H9 (cell line): ENCODE results near the gene RNF214. TPM values are rescaled to one million over a fixed set of nuclear protein-coding genes. Genes with fewer than 3 reads are reported as not detected.

Experiments
- DNase-seq: peaks from one replicate; pipeline ENCODE4 v3.0.0-alpha.2; 2017
- H2AFZ ChIP-seq: one replicate; pipeline ENCODE4 v1.6.1; 2013; ENCODE audit warnings: mild to moderate bottlenecking, low read length, control low read depth, moderate library complexity
- H2AK5ac ChIP-seq: 2 replicates; pipeline ENCODE4 v1.6.1; 2013; ENCODE audit warnings: low read length, control low read depth, mixed read lengths; ENCODE audit not compliant: insufficient read length
- H2BK120ac ChIP-seq: one replicate; pipeline ENCODE4 v1.6.1; 2013; ENCODE audit warnings: low read depth, mild to moderate bottlenecking, low read length, control low read depth, inconsistent platforms; ENCODE audit not compliant: poor library complexity, severe bottlenecking
- H2BK12ac ChIP-seq: 2 replicates; pipeline ENCODE4 v1.6.1; 2013; ENCODE audit warnings: low read length, control low read depth, mixed read lengths, low read depth; ENCODE audit not compliant: insufficient read length
- H2BK15ac ChIP-seq: 2 replicates; pipeline ENCODE4 v1.6.1; 2013; ENCODE audit warnings: low read depth, low read length, control low read depth
- H2BK20ac ChIP-seq: one replicate; pipeline ENCODE4 v1.6.1; 2013; ENCODE audit warnings: low read depth, mild to moderate bottlenecking, low read length, control low read depth, inconsistent platforms; ENCODE audit not compliant: poor library complexity, severe bottlenecking
- H2BK5ac ChIP-seq: 2 replicates; pipeline ENCODE4 v1.6.1; 2013; ENCODE audit warnings: low read length, control low read depth, mixed read lengths; ENCODE audit not compliant: insufficient read length
- H3K14ac ChIP-seq: 2 replicates; pipeline ENCODE4 v1.6.1; 2013; ENCODE audit warnings: low read length, control low read depth; ENCODE audit not compliant: insufficient read depth
- H3K18ac ChIP-seq: 2 replicates; pipeline ENCODE4 v1.6.1; 2013; ENCODE audit warnings: low read depth, mild to moderate bottlenecking, mixed read lengths, low read length, control low read depth; ENCODE audit not compliant: insufficient read length
- H3K23ac ChIP-seq: 2 replicates; pipeline ENCODE4 v1.6.1; 2013; ENCODE audit warnings: low read length, control low read depth, mixed read lengths, low read depth; ENCODE audit not compliant: insufficient read length
- H3K23me2 ChIP-seq: 2 replicates; pipeline ENCODE4 v1.6.1; 2013; ENCODE audit warnings: low read depth, mild to moderate bottlenecking, mixed read lengths, low read length, control low read depth; ENCODE audit not compliant: insufficient read length, poor library complexity, severe bottlenecking
- H3K27ac ChIP-seq: 2 replicates; pipeline ENCODE4 v1.5.1; 2013; ENCODE audit warnings: low read length, control low read depth, mixed read lengths, low read depth; ENCODE audit not compliant: insufficient read length
- H3K27me3 ChIP-seq: 2 replicates; pipeline ENCODE4 v1.6.1; 2013; ENCODE audit warnings: low read length, control low read depth, inconsistent platforms; ENCODE audit not compliant: insufficient read depth
- H3K4ac ChIP-seq: 2 replicates; pipeline ENCODE4 v1.6.1; 2013; ENCODE audit warnings: low read depth, mild to moderate bottlenecking, control low read depth, inconsistent platforms, low read length, moderate library complexity
- H3K4me1 ChIP-seq: 2 replicates; pipeline ENCODE4 v1.6.1; 2013; ENCODE audit warnings: low read length, control low read depth, inconsistent platforms; ENCODE audit not compliant: insufficient read depth
- H3K4me2 ChIP-seq: 2 replicates; pipeline ENCODE4 v1.6.1; 2013; ENCODE audit warnings: low read length, control low read depth, mixed read lengths; ENCODE audit not compliant: insufficient read length, insufficient read depth
- H3K56ac ChIP-seq: 2 replicates; pipeline ENCODE4 v1.6.1; 2013; ENCODE audit warnings: low read depth, mild to moderate bottlenecking, mixed read lengths, low read length, control low read depth; ENCODE audit not compliant: insufficient read length
- H3K79me1 ChIP-seq: 2 replicates; pipeline ENCODE4 v1.6.1; 2013; ENCODE audit warnings: low read depth, mild to moderate bottlenecking, moderate library complexity, low read length, control low read depth, inconsistent platforms; ENCODE audit not compliant: insufficient read depth, poor library complexity, severe bottlenecking
- H3K79me2 ChIP-seq: 2 replicates; pipeline ENCODE4 v1.6.1; 2013; ENCODE audit warnings: low read length, control low read depth, inconsistent platforms; ENCODE audit not compliant: insufficient read depth
- H3K9ac ChIP-seq: 2 replicates; pipeline ENCODE4 v1.6.1; 2013; ENCODE audit warnings: low read length, control low read depth, mixed read lengths; ENCODE audit not compliant: insufficient read length; ENCODE audit errors: extremely low read depth
- H3K9me3 ChIP-seq: one replicate; pipeline ENCODE4 v1.6.1; 2013; ENCODE audit warnings: low read depth, low read length, inconsistent platforms; ENCODE audit not compliant: control insufficient read depth
- H3T11ph ChIP-seq: one replicate; pipeline ENCODE4 v1.6.1; 2013; ENCODE audit warnings: mild to moderate bottlenecking, low read length, control low read depth, inconsistent platforms
- H4K20me1 ChIP-seq: one replicate; pipeline ENCODE4 v1.6.1; 2013; ENCODE audit not compliant: control insufficient read depth, insufficient read length, insufficient read depth
- H4K5ac ChIP-seq: 2 replicates; pipeline ENCODE4 v1.6.1; 2013; ENCODE audit warnings: low read depth, mild to moderate bottlenecking, mixed read lengths, low read length, control low read depth; ENCODE audit not compliant: insufficient read length
- H4K8ac ChIP-seq: replicated peaks from 2 replicates; pipeline ENCODE4 v1.6.1; 2013; ENCODE audit warnings: low read length, control low read depth, mixed read lengths, low read depth; ENCODE audit not compliant: insufficient read length
- H4K91ac ChIP-seq: 2 replicates; pipeline ENCODE4 v1.6.1; 2013; ENCODE audit warnings: low read depth, mild to moderate bottlenecking, moderate library complexity, mixed read lengths, low read length, control low read depth; ENCODE audit not compliant: insufficient read length
- H3K27ac Mint-ChIP-seq, 3 experiments: 2 replicates in 2 of 3; 3 replicates in 1 of 3; pipeline ENCODE4 v1.8.0; 2020 to 2021; ENCODE audit warnings: mixed read lengths in 3 of 3, mild to moderate bottlenecking in 1 of 3, moderate library complexity in 1 of 3
- H3K27me3 Mint-ChIP-seq: 2 replicates; pipeline ENCODE4 v1.8.0; 2021; ENCODE audit warnings: low read depth, mild to moderate bottlenecking, moderate library complexity, mixed read lengths
- H3K36me3 Mint-ChIP-seq, 3 experiments: 2 replicates in 2 of 3; 3 replicates in 1 of 3; pipeline ENCODE4 v1.8.0; 2020 to 2021; ENCODE audit warnings: low read depth in 3 of 3, mixed read lengths in 3 of 3; ENCODE audit not compliant: insufficient read depth in 1 of 3
- H3K4me1 Mint-ChIP-seq, 2 experiments: 2 replicates each; pipeline ENCODE4 v1.8.0; 2020; ENCODE audit warnings: mixed read lengths in 2 of 2
- H3K4me3 Mint-ChIP-seq, 2 experiments: 2 replicates in 1 of 2; 3 replicates in 1 of 2; pipeline ENCODE4 v1.8.0; 2020 to 2021; ENCODE audit warnings: mild to moderate bottlenecking in 2 of 2, mixed read lengths in 2 of 2, moderate library complexity in 1 of 2
- H3K9me3 Mint-ChIP-seq, 2 experiments: 2 replicates in 1 of 2; 3 replicates in 1 of 2; pipeline ENCODE4 v1.8.0; 2020; ENCODE audit warnings: mild to moderate bottlenecking in 2 of 2, mixed read lengths in 2 of 2, moderate library complexity in 1 of 2
- CTCF ChIP-seq: fragments of 200-600 bp; sonication (generic); conservative IDR thresholded peaks from 3 replicates; pipeline ENCODE4 v1.8.0; 2021; ENCODE audit warnings: antibody characterized with exemption, mild to moderate bottlenecking
- WGBS: extraction: QIAGEN DNeasy Blood & Tissue Kit; methylation state at CpG from one replicate; pipeline ENCODE4 v1.1.7; 2013; ENCODE audit warnings: missing lambda C conversion rate, low lambda C conversion rate, mixed read lengths; ENCODE audit not compliant: insufficient read length; ENCODE audit errors: extremely low coverage; 5-methylcytosine and 5-hydroxymethylcytosine counted together
- total RNA-seq: library from RNA; stranded (reverse); gene quantifications from 2 replicates; pipeline ENCODE4 v1.2.1, GENCODE V29; 2021

RNF214 gene
- total RNA-seq, 1 experiment from 2014 or later: 26.0 TPM

- no peak overlapping the region for H4K5ac ChIP-seq
- no peak overlapping the region for H3T11ph ChIP-seq
- TF ChIP-seq CTCF: no peak
- no peak overlapping the region for H3K4me2 ChIP-seq
- no peak overlapping the region for H2AFZ ChIP-seq
- no peaks in the 10 kb centered on the region for H3K79me2 ChIP-seq
- H3K27me3 ChIP-seq: no peaks in the 10 kb centered on the region
- no peak overlapping the region for H4K91ac ChIP-seq
- no peak overlapping the region for H3K23ac ChIP-seq
- H2BK15ac ChIP-seq: no peak overlapping the region
- Mint-ChIP-seq H3K4me3 (no peak overlapping the region), H3K4me1 (peaks cover 0 to 2% of the 10 kb centered on the region in 2 experiments; a peak in 2 of 4 replicates), H3K36me3 (peaks cover 31 to 63% (median 60%) of the 10 kb centered on the region in 3 experiments), H3K27ac (no peak overlapping the region), H3K27me3 (no peaks in the 10 kb centered on the region), H3K9me3 (no peaks in the 10 kb centered on the region; a peak in 1 of 5 replicates)
- DNase-seq: no peak
- no peak overlapping the region for H2BK120ac ChIP-seq
- H2AK5ac ChIP-seq: no peak overlapping the region
- no peak overlapping the region for H3K18ac ChIP-seq
- H2BK5ac ChIP-seq: no peak overlapping the region
- WGBS: no CpG with 5 or more reads among the region's 4 CpGs
- no peaks in the 10 kb centered on the region for H3K9me3 ChIP-seq
- H2BK12ac ChIP-seq: no peak overlapping the region
- H3K4ac ChIP-seq: no peak overlapping the region
- no peak overlapping the region for H3K14ac ChIP-seq
- H3K56ac ChIP-seq: no peak overlapping the region
- no peak overlapping the region for H3K9ac ChIP-seq
- H4K20me1 ChIP-seq: no peaks in the 10 kb centered on the region
- H3K27ac ChIP-seq: no peak overlapping the region
- H3K79me1 ChIP-seq: no peaks in the 10 kb centered on the region
- H3K23me2 ChIP-seq: no peaks in the 10 kb centered on the region
- no peak overlapping the region for H2BK20ac ChIP-seq
- H4K8ac ChIP-seq: no peak overlapping the region
- no peaks in the 10 kb centered on the region for H3K4me1 ChIP-seq
Measured at GRCh38 chr11:117249571-117249970, 17.1 kb downstream of the RNF214 start.
